Raji (cell line): ENCODE results near the gene TMEM248.
A peak's percentile ranks its signal among the peaks of the same experiment; 100 is the strongest.

Source experiments
- POLR2A ChIP-seq: IDR thresholded peaks from 2 replicates; pipeline ENCODE4 v1.6.1; 2011; ENCODE audit warnings: low read depth, low read length, control low read depth; ENCODE audit not compliant: insufficient read depth

TMEM248 gene

GRCh38 chr7:66920769-66921395 is at the start of gene TMEM248:
TMEM248 (plus strand) TSS chr7:66921225; CDS start chr7:66941866, 20,641 bp downstream.
- peak; percentile 100 for TF ChIP-seq POLR2A

- TF ChIP-seq POLR2A: no peak
These were observed 47.5 kb upstream of the TMEM248 start for GRCh38 chr7:66873476-66873875.

GRCh38 chr7:66877577-66878300 is 43.3 kb upstream of the TMEM248 start:
- no peak for TF ChIP-seq POLR2A

- TF ChIP-seq POLR2A: no peak
These were observed 41.0 kb upstream of the TMEM248 start for GRCh38 chr7:66880053-66880452.

- TF ChIP-seq POLR2A: no peak
These were observed 37.3 kb upstream of the TMEM248 start for GRCh38 chr7:66883716-66884115.

GRCh38 chr7:66886152-66886551 is 34.9 kb upstream of the TMEM248 start:
- TF ChIP-seq POLR2A: no peak

GRCh38 chr7:66894463-66895080 is 26.5 kb upstream of the TMEM248 start:
- no peak for TF ChIP-seq POLR2A

- TF ChIP-seq POLR2A: no peak
These were observed 24.6 kb upstream of the TMEM248 start for GRCh38 chr7:66896441-66896840.

GRCh38 chr7:66899552-66900280 is 21.3 kb upstream of the TMEM248 start:
- TF ChIP-seq POLR2A: no peak

- TF ChIP-seq POLR2A: no peak
These were observed 18.8 kb upstream of the TMEM248 start for GRCh38 chr7:66901941-66902843.

GRCh38 chr7:66902844-66903180 is 18.2 kb upstream of the TMEM248 start:
- no peak for TF ChIP-seq POLR2A

- TF ChIP-seq POLR2A: no peak
These were observed 17.5 kb upstream of the TMEM248 start for GRCh38 chr7:66903360-66904062.

- TF ChIP-seq POLR2A: no peak
These were observed 16.9 kb upstream of the TMEM248 start for GRCh38 chr7:66904063-66904593.

GRCh38 chr7:66905278-66905677 is 15.7 kb upstream of the TMEM248 start:
- no peak for TF ChIP-seq POLR2A
